KMS-11 (cell line): ENCODE results near the gene MS4A2.
"Not testable (repeated sequence)": the region's sequence is repeated elsewhere in the genome, so short reads cannot be mapped to it uniquely, and the experiment has no call there.

Experiments
- H2AFZ ChIP-seq: fragments of 200-600 bp; sonication (generic); 2 replicates; pipeline ENCODE4 v1.6.1; 2016; ENCODE audit warnings: antibody characterized with exemption, mixed run types, low read depth
- H3K27ac ChIP-seq: fragments of 200-600 bp; sonication (generic); 2 replicates; pipeline ENCODE4 v1.6.1; 2016; ENCODE audit warnings: mild to moderate bottlenecking, mixed run types
- H3K27me3 ChIP-seq: fragments of 200-600 bp; sonication (generic); 2 replicates; pipeline ENCODE4 v1.6.1; 2017; ENCODE audit warnings: mild to moderate bottlenecking, low read depth, mixed run types, moderate library complexity; ENCODE audit not compliant: insufficient read depth
- H3K36me3 ChIP-seq: fragments of 200-600 bp; sonication (generic); 2 replicates; pipeline ENCODE4 v1.6.1; 2017; ENCODE audit warnings: mild to moderate bottlenecking, mixed run types; ENCODE audit not compliant: insufficient read depth
- H3K4me1 ChIP-seq: fragments of 200-600 bp; sonication (generic); 2 replicates; pipeline ENCODE4 v1.6.1; 2016; ENCODE audit warnings: mild to moderate bottlenecking, low read depth, mixed run types; ENCODE audit not compliant: poor library complexity, severe bottlenecking
- H3K4me2 ChIP-seq: fragments of 200-600 bp; sonication (generic); 2 replicates; pipeline ENCODE4 v1.7.0; 2016; ENCODE audit warnings: mild to moderate bottlenecking, mixed run types
- H3K4me3 ChIP-seq: fragments of 200-600 bp; sonication (generic); IDR thresholded peaks from 2 replicates; pipeline ENCODE4 v1.6.1; 2017; ENCODE audit warnings: low read depth, low read length, mixed read lengths; ENCODE audit not compliant: insufficient read depth
- H3K79me2 ChIP-seq: fragments of 200-600 bp; sonication (generic); 2 replicates; pipeline ENCODE4 v1.6.1; 2016; ENCODE audit warnings: low read depth, mixed run types; ENCODE audit not compliant: insufficient read depth
- H3K9ac ChIP-seq: fragments of 200-600 bp; sonication (generic); 2 replicates; pipeline ENCODE4 v1.6.1; 2016; ENCODE audit warnings: mild to moderate bottlenecking, mixed run types
- H4K20me1 ChIP-seq: fragments of 200-600 bp; sonication (generic); 2 replicates; pipeline ENCODE4 v1.6.1; 2016; ENCODE audit warnings: mild to moderate bottlenecking, mixed run types; ENCODE audit not compliant: insufficient read depth
- CTCF ChIP-seq: fragments of 200-600 bp; sonication (generic); conservative IDR thresholded peaks from 2 replicates; pipeline ENCODE4 v1.6.1; 2017; ENCODE audit warnings: low read depth, mild to moderate bottlenecking, antibody characterized with exemption, low read length, moderate library complexity, mixed read lengths

The MS4A2 gene

GRCh38 chr11:60095477-60096120 is 7.1 kb downstream of the MS4A2 start:
- Histone ChIP-seq H3K27ac (no peak overlapping the region), H4K20me1 (no peaks in the 10 kb centered on the region), H3K79me2 (no peaks in the 10 kb centered on the region), H3K9ac (no peak overlapping the region), H3K4me1 (no peaks in the 10 kb centered on the region), H2AFZ (no peak overlapping the region), H3K36me3 (no peaks in the 10 kb centered on the region), H3K4me2 (no peak overlapping the region), H3K4me3 (no peak overlapping the region), H3K27me3 (no peaks in the 10 kb centered on the region)
- no peak for TF ChIP-seq CTCF

GRCh38 chr11:60097189-60097588 is 8.7 kb downstream of the MS4A2 start:
- no peak overlapping the region for H3K4me2 ChIP-seq
- no peaks in the 10 kb centered on the region for H3K36me3 ChIP-seq
- H3K27me3 ChIP-seq: no peaks in the 10 kb centered on the region
- H3K79me2 ChIP-seq: no peaks in the 10 kb centered on the region
- H3K27ac ChIP-seq: no peak overlapping the region
- H3K9ac ChIP-seq: no peak overlapping the region
- no peak for TF ChIP-seq CTCF
- H3K4me3 ChIP-seq: no peak overlapping the region
- no peaks in the 10 kb centered on the region for H4K20me1 ChIP-seq
- H2AFZ ChIP-seq: no peak overlapping the region
- no peaks in the 10 kb centered on the region for H3K4me1 ChIP-seq

GRCh38 chr11:60098508-60098907 is 10.0 kb downstream of the MS4A2 start:
- no peaks in the 10 kb centered on the region for H3K36me3 ChIP-seq
- H3K27ac ChIP-seq: no peak overlapping the region
- no peak for TF ChIP-seq CTCF
- H2AFZ ChIP-seq: no peak overlapping the region
- no peaks in the 10 kb centered on the region for H3K4me1 ChIP-seq
- no peak overlapping the region for H3K9ac ChIP-seq
- H4K20me1 ChIP-seq: no peaks in the 10 kb centered on the region
- H3K4me3 ChIP-seq: no peak overlapping the region
- no peaks in the 10 kb centered on the region for H3K27me3 ChIP-seq
- no peaks in the 10 kb centered on the region for H3K79me2 ChIP-seq
- no peak overlapping the region for H3K4me2 ChIP-seq

GRCh38 chr11:60100516-60100915 is 12.1 kb downstream of the MS4A2 start:
- H3K9ac ChIP-seq: no peak overlapping the region
- H3K79me2 ChIP-seq: no peaks in the 10 kb centered on the region
- no peak overlapping the region for H3K4me2 ChIP-seq
- H3K36me3 ChIP-seq: no peaks in the 10 kb centered on the region
- H3K4me3 ChIP-seq: no peak overlapping the region
- no peaks in the 10 kb centered on the region for H3K27me3 ChIP-seq
- H2AFZ ChIP-seq: no peak overlapping the region
- H3K27ac ChIP-seq: no peak overlapping the region
- H3K4me1 ChIP-seq: no peaks in the 10 kb centered on the region
- no peak for TF ChIP-seq CTCF
- H4K20me1 ChIP-seq: no peaks in the 10 kb centered on the region

GRCh38 chr11:60101368-60101767 is 12.9 kb downstream of the MS4A2 start:
- H3K4me2 ChIP-seq, H3K4me1 ChIP-seq, H3K4me3 ChIP-seq, H3K27ac ChIP-seq, H3K9ac ChIP-seq, H3K36me3 ChIP-seq, H3K79me2 ChIP-seq, H3K27me3 ChIP-seq, H4K20me1 ChIP-seq, H2AFZ ChIP-seq: not testable (repeated sequence)

- not testable (repeated sequence) for H2AFZ ChIP-seq, H3K36me3 ChIP-seq, H3K27me3 ChIP-seq, H3K4me1 ChIP-seq, H3K4me2 ChIP-seq, H3K27ac ChIP-seq, H3K4me3 ChIP-seq, H4K20me1 ChIP-seq, H3K9ac ChIP-seq, H3K79me2 ChIP-seq
Observed at GRCh38 chr11:60104471-60105115, 16.1 kb downstream of the MS4A2 start.

GRCh38 chr11:60108631-60109030 is 20.2 kb downstream of the MS4A2 start:
- H3K4me1 ChIP-seq, H2AFZ ChIP-seq, H3K9ac ChIP-seq: not testable (repeated sequence)

More at GRCh38 chr11:60108631-60109030, 20.2 kb downstream of the MS4A2 start:
- H3K4me3 ChIP-seq, H3K27me3 ChIP-seq, H3K79me2 ChIP-seq, H3K36me3 ChIP-seq, H3K4me2 ChIP-seq, H3K27ac ChIP-seq, H4K20me1 ChIP-seq: not testable (repeated sequence)
